ENCODE measurements around the gene CFDP1. TPM values are rescaled to one million over a fixed set of nuclear protein-coding genes. Genes with fewer than 3 reads are reported as not detected.

Gene CFDP1
- polyA plus RNA-seq, 1 donor (not counting 4 experiments of a cell fraction or from before 2014, with no cell fraction given), result 42.1 TPM

GRCh38 chr16:75310541-75310940 is 122.8 kb downstream of the CFDP1 start:
- dilution Hi-C loops (cut with MboI; ENCODE audit: extremely low pct_ligation_motif_present, low sequenced_read_pairs), result no loop called here
- no peak for FAIRE-seq

GRCh38 chr16:75309899-75310430 is 123.3 kb downstream of the CFDP1 start:
- H3K4me3 ChIP-seq (ENCODE audit: control insufficient read depth in 2 of 3, extremely low read depth in 1 of 3, insufficient read depth in 2 of 3, low read depth in 1 of 3, low read length in 3 of 3), result no peak overlapping the region
- H2AFZ ChIP-seq (ENCODE audit: control insufficient read depth, low read length), result no peak overlapping the region
- H3K79me2 ChIP-seq (ENCODE audit: control insufficient read depth, insufficient read depth, low read length), result no peaks in the 10 kb centered on the region
- peaks cover 26% of the 10 kb centered on the region for H3K4me1 ChIP-seq (ENCODE audit: control insufficient read depth, extremely low read depth, insufficient read depth, low read length)
- FAIRE-seq, result no peak
- no peaks in the 10 kb centered on the region for H3K9me1 ChIP-seq (ENCODE audit: control insufficient read depth, extremely low read depth, insufficient read depth, low read length)
- no peak overlapping the region for H3K9ac ChIP-seq (ENCODE audit: control insufficient read depth, extremely low read depth, insufficient read depth, low read length)
- no peak overlapping the region for H3K27ac ChIP-seq (ENCODE audit: control insufficient read depth, insufficient read depth, low read length)
- no peaks in the 10 kb centered on the region for H3K27me3 ChIP-seq (ENCODE audit: control insufficient read depth, extremely low read depth, insufficient read depth, low read length)
- H3K4me2 ChIP-seq (ENCODE audit: control insufficient read depth, extremely low read depth, insufficient read depth, low read depth, low read length), result no peak overlapping the region
- dilution Hi-C loops (cut with MboI; ENCODE audit: extremely low pct_ligation_motif_present, low sequenced_read_pairs), result no loop called here
- no peak for TF ChIP-seq CTCF (optimal IDR thresholded peaks at IDR 0.05 in 1 of 3, IDR thresholded peaks at IDR 0.05 in 1 of 3, conservative IDR thresholded peaks at IDR 0.05 in 1 of 3; ENCODE audit: extremely low read depth in 1 of 3, insufficient read depth in 2 of 3, low read length in 3 of 3)
- TF ChIP-seq EZH2 (IDR thresholded peaks at IDR 0.05; ENCODE audit: low read length), result no peak
- no peaks in the 10 kb centered on the region for H3K36me3 ChIP-seq (ENCODE audit: control insufficient read depth in 2 of 2, extremely low read depth in 1 of 2, insufficient read depth in 2 of 2, low read length in 2 of 2)
- no peak for DNase-seq (ENCODE audit: low read depth, low spot score)
- no peaks in the 10 kb centered on the region for H4K20me1 ChIP-seq (ENCODE audit: control insufficient read depth, extremely low read depth, insufficient read depth, low read length)
- H3K9me3 ChIP-seq (ENCODE audit: control insufficient read depth, low read depth, low read length), result no peaks in the 10 kb centered on the region

More at GRCh38 chr16:75310541-75310940, 122.8 kb downstream of the CFDP1 start:
- H3K9ac ChIP-seq (ENCODE audit: control insufficient read depth, extremely low read depth, insufficient read depth, low read length), result no peak overlapping the region
- H2AFZ ChIP-seq (ENCODE audit: control insufficient read depth, low read length), result no peak overlapping the region
- no peak for DNase-seq (ENCODE audit: low read depth, low spot score)
- no peaks in the 10 kb centered on the region for H4K20me1 ChIP-seq (ENCODE audit: control insufficient read depth, extremely low read depth, insufficient read depth, low read length)
- no peak overlapping the region for H3K4me3 ChIP-seq (ENCODE audit: control insufficient read depth in 2 of 3, extremely low read depth in 1 of 3, insufficient read depth in 2 of 3, low read depth in 1 of 3, low read length in 3 of 3)
- no peaks in the 10 kb centered on the region for H3K9me3 ChIP-seq (ENCODE audit: control insufficient read depth, low read depth, low read length)
- no peak overlapping the region for H3K4me2 ChIP-seq (ENCODE audit: control insufficient read depth, extremely low read depth, insufficient read depth, low read depth, low read length)
- no peaks in the 10 kb centered on the region for H3K36me3 ChIP-seq (ENCODE audit: control insufficient read depth in 2 of 2, extremely low read depth in 1 of 2, insufficient read depth in 2 of 2, low read length in 2 of 2)
- TF ChIP-seq EZH2 (IDR thresholded peaks at IDR 0.05; ENCODE audit: low read length), result no peak
- TF ChIP-seq CTCF (optimal IDR thresholded peaks at IDR 0.05 in 1 of 3, IDR thresholded peaks at IDR 0.05 in 1 of 3, conservative IDR thresholded peaks at IDR 0.05 in 1 of 3; ENCODE audit: extremely low read depth in 1 of 3, insufficient read depth in 2 of 3, low read length in 3 of 3), result no peak
- no peaks in the 10 kb centered on the region for H3K79me2 ChIP-seq (ENCODE audit: control insufficient read depth, insufficient read depth, low read length)
- H3K27ac ChIP-seq (ENCODE audit: control insufficient read depth, insufficient read depth, low read length), result no peak overlapping the region
- peaks cover 23% of the 10 kb centered on the region for H3K4me1 ChIP-seq (ENCODE audit: control insufficient read depth, extremely low read depth, insufficient read depth, low read length)
- no peaks in the 10 kb centered on the region for H3K27me3 ChIP-seq (ENCODE audit: control insufficient read depth, extremely low read depth, insufficient read depth, low read length)
- no peaks in the 10 kb centered on the region for H3K9me1 ChIP-seq (ENCODE audit: control insufficient read depth, extremely low read depth, insufficient read depth, low read length)

Measured in keratinocyte (primary cell).